ENCODE data around the gene C1orf21. TPM values are rescaled to one million over a fixed set of nuclear protein-coding genes. Genes with fewer than 3 reads are reported as not detected.

Gene C1orf21
- total RNA-seq, 2 experiments from 2014 or later = 8.5 to 9.6 TPM

GRCh38 chr1:184567637-184568036 lies 180.8 kb downstream of the C1orf21 start:
- H3K27me3 Mint-ChIP-seq = peaks cover 8% of the 10 kb centered on the region
- H3K27ac Mint-ChIP-seq = no peak overlapping the region
- no peak for ATAC-seq
- CTCF ChIA-PET = no interaction called here
- no peak overlapping the region for H3K4me3 Mint-ChIP-seq
- H3K36me3 Mint-ChIP-seq = no peaks in the 10 kb centered on the region
- no peak for DNase-seq
- no peaks in the 10 kb centered on the region for H3K4me1 Mint-ChIP-seq
- H3K9me3 Mint-ChIP-seq (ENCODE audit: low read depth) = no peaks in the 10 kb centered on the region

GRCh38 chr1:184568148-184568547 lies 181.3 kb downstream of the C1orf21 start:
- Mint-ChIP-seq H3K9me3 (ENCODE audit: low read depth) (no peaks in the 10 kb centered on the region), H3K4me1 (no peaks in the 10 kb centered on the region), H3K36me3 (no peaks in the 10 kb centered on the region), H3K4me3 (no peak overlapping the region), H3K27ac (no peak overlapping the region), H3K27me3 (peaks cover 6% of the 10 kb centered on the region)
- ATAC-seq (no peak), DNase-seq (no peak)
- CTCF ChIA-PET = no interaction called here

GRCh38 chr1:184569106-184569505 lies 182.3 kb downstream of the C1orf21 start:
- ATAC-seq (no peak), DNase-seq (no peak)
- no peak overlapping the region for H3K27ac Mint-ChIP-seq
- no peaks in the 10 kb centered on the region for H3K36me3 Mint-ChIP-seq
- no peaks in the 10 kb centered on the region for H3K9me3 Mint-ChIP-seq (ENCODE audit: low read depth)
- no peaks in the 10 kb centered on the region for H3K4me1 Mint-ChIP-seq
- peaks cover 3% of the 10 kb centered on the region for H3K27me3 Mint-ChIP-seq
- H3K4me3 Mint-ChIP-seq = no peak overlapping the region
- CTCF ChIA-PET = no interaction called here

- Mint-ChIP-seq H3K36me3 (no peaks in the 10 kb centered on the region), H3K4me1 (no peaks in the 10 kb centered on the region), H3K27ac (no peak overlapping the region), H3K27me3 (no peaks in the 10 kb centered on the region), H3K9me3 (ENCODE audit: low read depth) (no peaks in the 10 kb centered on the region), H3K4me3 (no peak overlapping the region)
- DNase-seq = no peak
- CTCF ChIA-PET = no interaction called here
- no peak for ATAC-seq
These were observed 187.8 kb downstream of the C1orf21 start for GRCh38 chr1:184574588-184574987.

- Mint-ChIP-seq H3K9me3 (ENCODE audit: low read depth) (peaks cover 4% of the 10 kb centered on the region), H3K4me3 (no peak overlapping the region), H3K4me1 (no peaks in the 10 kb centered on the region), H3K27me3 (peaks cover 3% of the 10 kb centered on the region), H3K27ac (no peak overlapping the region), H3K36me3 (no peaks in the 10 kb centered on the region)
- DNase-seq (no peak), ATAC-seq (no peak)
- CTCF ChIA-PET = interaction anchor here (1.1 kb wide), 1 partner anchor 14 kb away, joined by 3 read pairs; no protein-coding TSS in a partner anchor
These were observed 190.0 kb downstream of the C1orf21 start for GRCh38 chr1:184576822-184577221.

GRCh38 chr1:184577319-184577718 lies 190.5 kb downstream of the C1orf21 start:
- no peak overlapping the region for H3K4me3 Mint-ChIP-seq
- no peaks in the 10 kb centered on the region for H3K36me3 Mint-ChIP-seq
- CTCF ChIA-PET = interaction anchor here (1.1 kb wide), 1 partner anchor 14 kb away, joined by 3 read pairs; no protein-coding TSS in a partner anchor
- no peak for DNase-seq
- peaks cover 4% of the 10 kb centered on the region for H3K9me3 Mint-ChIP-seq (ENCODE audit: low read depth)
- H3K4me1 Mint-ChIP-seq = no peaks in the 10 kb centered on the region
- H3K27ac Mint-ChIP-seq = no peak overlapping the region
- H3K27me3 Mint-ChIP-seq = peaks cover 3% of the 10 kb centered on the region
- ATAC-seq = no peak

GRCh38 chr1:184582411-184582810 lies 195.6 kb downstream of the C1orf21 start:
- ATAC-seq = no peak
- no peaks in the 10 kb centered on the region for H3K36me3 Mint-ChIP-seq
- H3K27me3 Mint-ChIP-seq = peaks cover 3% of the 10 kb centered on the region
- no peak overlapping the region for H3K27ac Mint-ChIP-seq
- CTCF ChIA-PET = no interaction called here
- H3K4me1 Mint-ChIP-seq = no peaks in the 10 kb centered on the region
- H3K4me3 Mint-ChIP-seq = no peak overlapping the region
- DNase-seq = no peak
- peaks cover 4% of the 10 kb centered on the region for H3K9me3 Mint-ChIP-seq (ENCODE audit: low read depth)

- H3K9me3 Mint-ChIP-seq (ENCODE audit: low read depth) = peaks cover 4% of the 10 kb centered on the region
- no peak overlapping the region for H3K27ac Mint-ChIP-seq
- H3K4me1 Mint-ChIP-seq = no peaks in the 10 kb centered on the region
- no peaks in the 10 kb centered on the region for H3K36me3 Mint-ChIP-seq
- DNase-seq (no peak), ATAC-seq (no peak)
- H3K27me3 Mint-ChIP-seq = peaks cover 3% of the 10 kb centered on the region
- CTCF ChIA-PET = no interaction called here
- H3K4me3 Mint-ChIP-seq = no peak overlapping the region
These were observed 197.0 kb downstream of the C1orf21 start for GRCh38 chr1:184583849-184584248.

- H3K36me3 Mint-ChIP-seq = no peaks in the 10 kb centered on the region
- H3K9me3 Mint-ChIP-seq (ENCODE audit: low read depth) = no peaks in the 10 kb centered on the region
- CTCF ChIA-PET = no interaction called here
- H3K4me3 Mint-ChIP-seq = no peak overlapping the region
- H3K27ac Mint-ChIP-seq = no peak overlapping the region
- H3K27me3 Mint-ChIP-seq = peaks cover 3% of the 10 kb centered on the region
- no peaks in the 10 kb centered on the region for H3K4me1 Mint-ChIP-seq
- ATAC-seq = no peak
- DNase-seq = no peak
These were observed 201.9 kb downstream of the C1orf21 start for GRCh38 chr1:184588701-184589100.

GRCh38 chr1:184590163-184590750 lies 203.4 kb downstream of the C1orf21 start:
- CTCF ChIA-PET = no interaction called here
- ATAC-seq (no peak), DNase-seq (no peak)
- Mint-ChIP-seq H3K4me1 (no peaks in the 10 kb centered on the region), H3K27me3 (peaks cover 3% of the 10 kb centered on the region), H3K9me3 (ENCODE audit: low read depth) (no peaks in the 10 kb centered on the region), H3K4me3 (no peak overlapping the region), H3K27ac (no peak overlapping the region), H3K36me3 (no peaks in the 10 kb centered on the region)

- H3K4me3 Mint-ChIP-seq = no peak overlapping the region
- H3K9me3 Mint-ChIP-seq (ENCODE audit: low read depth) = no peaks in the 10 kb centered on the region
- H3K27me3 Mint-ChIP-seq = peaks cover 3% of the 10 kb centered on the region
- no peaks in the 10 kb centered on the region for H3K4me1 Mint-ChIP-seq
- H3K36me3 Mint-ChIP-seq = no peaks in the 10 kb centered on the region
- CTCF ChIA-PET = no interaction called here
- no peak overlapping the region for H3K27ac Mint-ChIP-seq
- ATAC-seq (no peak), DNase-seq (no peak)
These were observed 206.8 kb downstream of the C1orf21 start for GRCh38 chr1:184593597-184593996.

GRCh38 chr1:184595596-184595995 lies 208.8 kb downstream of the C1orf21 start:
- no peak overlapping the region for H3K4me3 Mint-ChIP-seq
- ATAC-seq = no peak
- DNase-seq = no peak

GRCh38 chr1:184596950-184597645 lies 210.3 kb downstream of the C1orf21 start:
- H3K36me3 Mint-ChIP-seq = no peaks in the 10 kb centered on the region
- no peak overlapping the region for H3K27ac Mint-ChIP-seq
- CTCF ChIA-PET = no interaction called here
- no peak for ATAC-seq
- DNase-seq = no peak
- peaks cover 3% of the 10 kb centered on the region for H3K27me3 Mint-ChIP-seq
- no peak overlapping the region for H3K4me3 Mint-ChIP-seq
- H3K9me3 Mint-ChIP-seq (ENCODE audit: low read depth) = no peaks in the 10 kb centered on the region
- H3K4me1 Mint-ChIP-seq = peaks cover 1% of the 10 kb centered on the region

More at GRCh38 chr1:184595596-184595995, 208.8 kb downstream of the C1orf21 start:
- Mint-ChIP-seq H3K27me3 (peaks cover 3% of the 10 kb centered on the region), H3K9me3 (ENCODE audit: low read depth) (no peaks in the 10 kb centered on the region), H3K4me1 (no peaks in the 10 kb centered on the region), H3K36me3 (no peaks in the 10 kb centered on the region), H3K27ac (no peak overlapping the region)
- CTCF ChIA-PET = no interaction called here

GRCh38 chr1:184597650-184598357 lies 211.0 kb downstream of the C1orf21 start:
- Mint-ChIP-seq H3K4me3 (no peak overlapping the region), H3K4me1 (peaks cover 2% of the 10 kb centered on the region), H3K36me3 (no peaks in the 10 kb centered on the region), H3K27me3 (peaks cover 3% of the 10 kb centered on the region), H3K9me3 (ENCODE audit: low read depth) (no peaks in the 10 kb centered on the region), H3K27ac (no peak overlapping the region)
- CTCF ChIA-PET = no interaction called here
- DNase-seq = no peak
- ATAC-seq = no peak
